Memory B cell (primary cell): ENCODE measurements around the gene APRT.
"Not testable (repeated sequence)": the region's sequence is repeated elsewhere in the genome, so short reads cannot be mapped to it uniquely, and the experiment has no call there.

Experiments used
- ATAC-seq: fragments of 150-1000 bp; cut with Tn5 transposase; 2 replicates; pipeline ENCODE4 v1.10.0; 2021; ENCODE audit warnings: low read depth, mild to moderate bottlenecking, moderate library complexity
- DNase-seq, 2 donors: peaks; one replicate each; pipeline ENCODE4 v3.0.0; 2022; ENCODE audit warnings: low spot score in 2 of 2
- H3K27ac Mint-ChIP-seq: one replicate; pipeline ENCODE4 v1.8.0; 2022; ENCODE audit warnings: mild to moderate bottlenecking, moderate library complexity, mixed read lengths
- H3K27me3 Mint-ChIP-seq: one replicate; pipeline ENCODE4 v1.8.0; 2022; ENCODE audit warnings: mixed read lengths
- H3K36me3 Mint-ChIP-seq: one replicate; pipeline ENCODE4 v1.8.0; 2022; ENCODE audit warnings: mild to moderate bottlenecking, mixed read lengths
- H3K4me1 Mint-ChIP-seq: one replicate; pipeline ENCODE4 v1.8.0; 2022; ENCODE audit warnings: mixed read lengths
- H3K4me3 Mint-ChIP-seq: one replicate; pipeline ENCODE4 v1.8.0; 2022; ENCODE audit warnings: mild to moderate bottlenecking, moderate library complexity, mixed read lengths
- H3K9me3 Mint-ChIP-seq: one replicate; pipeline ENCODE4 v1.8.0; 2022; ENCODE audit warnings: mixed read lengths

Gene APRT

DNA sequence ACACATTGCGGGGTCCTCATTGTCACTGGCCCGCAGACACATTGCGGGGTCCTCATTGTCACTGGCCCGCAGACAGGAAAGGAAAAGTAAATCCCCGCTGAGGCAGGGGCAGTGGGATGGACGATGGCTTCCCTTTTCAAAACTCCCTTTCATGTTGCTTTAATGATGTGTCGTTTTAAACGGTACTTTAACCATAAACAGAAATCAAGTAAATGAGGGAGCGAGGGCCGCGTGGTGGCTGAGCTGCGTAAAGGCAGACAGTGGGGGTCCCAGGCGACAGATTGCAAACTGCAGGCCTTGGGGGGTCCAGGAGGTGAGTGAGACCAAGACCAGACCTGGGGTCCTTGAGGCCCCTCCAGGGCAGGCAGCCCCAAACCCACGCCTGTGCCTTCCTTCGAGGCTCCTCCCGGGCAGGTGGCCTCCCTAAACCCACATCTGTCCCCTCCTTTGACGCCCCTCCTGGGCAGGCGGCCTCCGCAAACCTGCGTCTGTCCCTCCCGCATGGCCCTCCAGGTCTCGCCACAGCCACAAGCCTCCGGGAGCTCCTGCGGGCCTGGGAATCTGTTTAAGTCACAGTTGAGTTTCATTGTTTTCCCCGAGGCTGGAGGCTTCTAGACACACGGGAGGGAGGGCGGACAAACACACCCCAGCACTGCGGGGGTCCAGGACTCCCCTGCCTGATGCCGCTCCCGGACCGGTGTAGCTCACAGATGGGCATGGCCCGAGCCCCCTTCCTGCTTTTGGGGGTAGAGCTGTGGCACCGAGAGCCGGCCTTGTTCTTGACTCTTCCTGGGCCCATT is 34.1 kb downstream of the APRT start:
- no peak for ATAC-seq
- H3K4me1 Mint-ChIP-seq = peaks cover 24% of the 10 kb centered on the region
- H3K36me3 Mint-ChIP-seq = no peaks in the 10 kb centered on the region
- no peaks in the 10 kb centered on the region for H3K27me3 Mint-ChIP-seq
- no peak overlapping the region for H3K27ac Mint-ChIP-seq
- no peaks in the 10 kb centered on the region for H3K9me3 Mint-ChIP-seq
- H3K4me3 Mint-ChIP-seq = no peak overlapping the region
- DNase-seq = no peak

GRCh38 chr16:88775825-88776224 is 35.9 kb downstream of the APRT start:
- H3K4me3 Mint-ChIP-seq = no peak overlapping the region
- no peaks in the 10 kb centered on the region for H3K27me3 Mint-ChIP-seq
- peaks cover 7% of the 10 kb centered on the region for H3K4me1 Mint-ChIP-seq
- H3K27ac Mint-ChIP-seq = no peak overlapping the region
- H3K9me3 Mint-ChIP-seq = no peaks in the 10 kb centered on the region
- no peaks in the 10 kb centered on the region for H3K36me3 Mint-ChIP-seq
- ATAC-seq = no peak
- DNase-seq = no peak

- H3K27ac Mint-ChIP-seq = no peak overlapping the region
- no peaks in the 10 kb centered on the region for H3K36me3 Mint-ChIP-seq
- no peaks in the 10 kb centered on the region for H3K27me3 Mint-ChIP-seq
- no peak for DNase-seq
- H3K9me3 Mint-ChIP-seq = no peaks in the 10 kb centered on the region
- ATAC-seq = no peak
- H3K4me1 Mint-ChIP-seq = peaks cover 7% of the 10 kb centered on the region
- no peak overlapping the region for H3K4me3 Mint-ChIP-seq
Measured at GRCh38 chr16:88774544-88775393, 37.0 kb downstream of the APRT start.

DNA sequence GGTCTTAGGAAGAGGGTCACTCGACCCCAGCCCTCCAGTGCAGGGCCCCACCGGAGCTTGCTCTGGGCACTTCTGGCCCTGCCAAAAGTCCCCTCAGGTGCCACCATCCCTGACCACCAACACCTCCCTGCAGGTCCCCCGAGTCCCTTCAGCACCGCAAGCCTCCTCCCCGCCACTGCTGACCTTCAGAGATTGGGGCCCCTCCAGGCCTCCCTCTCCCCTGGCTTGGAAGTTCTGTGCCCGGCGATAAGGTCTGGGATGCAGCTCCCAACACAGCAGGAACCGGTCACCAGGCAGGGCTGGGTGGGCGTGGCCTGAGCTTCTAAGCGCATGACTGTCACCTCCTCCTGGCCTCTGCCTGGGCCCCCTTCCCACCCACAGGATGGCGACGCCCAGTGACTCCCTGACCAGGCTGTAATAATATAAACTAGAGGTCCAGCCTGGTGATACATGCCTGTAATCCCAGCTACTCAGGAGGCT is 37.9 kb downstream of the APRT start:
- Mint-ChIP-seq H3K36me3 (no peaks in the 10 kb centered on the region), H3K27ac (no peak overlapping the region), H3K4me3 (no peak overlapping the region), H3K4me1 (peaks cover 14% of the 10 kb centered on the region), H3K27me3 (no peaks in the 10 kb centered on the region), H3K9me3 (no peaks in the 10 kb centered on the region)
- DNase-seq (no peak), ATAC-seq (no peak)

DNA sequence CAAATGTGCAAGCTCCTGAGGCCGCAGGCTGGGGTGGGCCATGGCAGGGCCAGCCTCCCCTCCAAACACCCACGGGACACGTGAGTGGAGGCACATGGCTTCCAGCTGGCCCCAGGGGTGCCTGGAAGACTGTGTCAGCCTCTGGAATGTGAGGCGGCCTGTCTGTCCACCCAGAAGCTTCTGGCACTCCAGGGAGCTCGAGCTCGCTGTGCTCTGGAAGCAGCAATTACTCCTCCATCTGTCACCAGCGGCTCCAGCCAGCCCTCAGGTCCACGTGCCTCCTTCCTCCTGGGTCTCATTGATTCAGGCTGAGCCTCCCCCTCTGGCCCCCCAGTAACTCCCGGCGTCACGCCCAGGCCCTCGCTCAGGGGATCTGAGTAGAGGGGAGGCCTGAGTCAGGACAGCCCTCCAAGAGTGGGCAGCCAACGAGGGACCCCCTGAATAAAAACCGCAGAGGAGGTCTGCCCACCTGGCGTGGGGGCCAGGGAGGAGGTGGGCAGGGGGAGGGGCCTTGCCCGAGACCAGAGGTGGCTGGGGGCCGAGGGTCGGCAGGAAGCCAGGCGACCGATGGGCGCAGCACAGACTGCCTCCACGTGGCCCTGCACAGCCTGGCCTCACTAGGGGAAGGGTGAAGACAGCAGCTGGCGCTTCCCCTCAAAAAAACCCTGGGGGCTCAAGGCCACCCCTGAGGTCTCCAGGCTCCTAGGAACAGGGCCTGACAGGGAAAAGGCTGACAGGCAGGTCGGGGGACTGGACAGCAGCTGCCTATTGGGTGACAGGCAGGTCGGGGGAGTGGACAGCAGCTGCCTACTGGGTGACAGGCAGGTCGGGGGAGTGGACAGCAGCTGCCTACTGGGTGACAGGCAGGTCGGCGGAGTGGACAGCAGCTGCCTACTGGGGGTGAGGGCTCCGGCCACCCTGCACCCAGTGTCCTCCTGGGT is 38.6 kb downstream of the APRT start:
- no peak for ATAC-seq
- Mint-ChIP-seq H3K27me3 (no peaks in the 10 kb centered on the region), H3K36me3 (no peaks in the 10 kb centered on the region), H3K27ac (no peak overlapping the region), H3K4me3 (no peak overlapping the region), H3K4me1 (peaks cover 14% of the 10 kb centered on the region), H3K9me3 (no peaks in the 10 kb centered on the region)
- no peak for DNase-seq

DNA sequence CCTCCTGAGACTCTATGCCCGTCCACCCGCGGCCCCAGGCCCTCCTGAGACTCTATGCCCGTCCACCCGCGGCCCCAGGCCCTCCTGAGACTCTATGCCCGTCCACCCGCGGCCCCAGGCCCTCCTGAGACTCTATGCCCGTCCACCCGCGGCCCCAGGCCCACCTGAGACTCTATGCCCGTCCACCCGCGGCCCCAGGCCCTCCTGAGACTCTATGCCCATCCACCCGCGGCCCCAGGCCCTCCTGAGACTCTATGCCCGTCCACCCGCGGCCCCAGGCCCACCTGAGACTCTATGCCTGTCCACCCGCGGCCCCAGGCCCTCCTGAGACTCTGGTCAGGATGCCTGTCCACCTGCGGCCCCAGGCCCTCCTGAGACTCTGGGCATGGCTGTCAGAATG is 39.9 kb downstream of the APRT start:
- H3K4me3 Mint-ChIP-seq, H3K36me3 Mint-ChIP-seq, H3K9me3 Mint-ChIP-seq, H3K27me3 Mint-ChIP-seq, H3K27ac Mint-ChIP-seq, DNase-seq, ATAC-seq: not testable (repeated sequence)
- H3K4me1 Mint-ChIP-seq = peaks cover 23% of the 10 kb centered on the region

DNA sequence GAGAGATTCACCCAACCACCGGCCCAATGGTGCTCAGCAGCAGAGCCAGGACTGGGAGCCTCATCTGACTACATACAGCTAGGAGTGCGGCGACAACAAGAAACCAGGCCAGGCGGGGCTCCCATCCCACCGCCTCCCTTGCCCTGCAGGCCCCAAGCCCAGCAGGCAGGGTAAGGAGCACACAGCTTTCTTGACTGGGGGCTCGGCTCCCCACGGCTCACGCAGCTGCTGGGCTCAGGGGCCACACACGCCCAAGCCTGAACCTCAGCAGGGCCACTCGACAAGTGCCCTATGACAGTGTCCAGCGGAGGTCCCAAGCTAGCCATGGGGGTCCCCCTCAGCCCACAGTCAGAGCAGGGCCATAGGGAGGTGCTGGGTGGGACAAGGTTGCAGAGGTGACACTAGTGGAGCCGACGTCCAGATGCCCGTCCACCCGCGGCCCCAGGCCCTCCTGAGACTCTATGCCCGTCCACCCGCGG is 40.4 kb downstream of the APRT start:
- peaks cover 23% of the 10 kb centered on the region for H3K4me1 Mint-ChIP-seq
- no peak overlapping the region for H3K27ac Mint-ChIP-seq
- no peak overlapping the region for H3K4me3 Mint-ChIP-seq

DNA sequence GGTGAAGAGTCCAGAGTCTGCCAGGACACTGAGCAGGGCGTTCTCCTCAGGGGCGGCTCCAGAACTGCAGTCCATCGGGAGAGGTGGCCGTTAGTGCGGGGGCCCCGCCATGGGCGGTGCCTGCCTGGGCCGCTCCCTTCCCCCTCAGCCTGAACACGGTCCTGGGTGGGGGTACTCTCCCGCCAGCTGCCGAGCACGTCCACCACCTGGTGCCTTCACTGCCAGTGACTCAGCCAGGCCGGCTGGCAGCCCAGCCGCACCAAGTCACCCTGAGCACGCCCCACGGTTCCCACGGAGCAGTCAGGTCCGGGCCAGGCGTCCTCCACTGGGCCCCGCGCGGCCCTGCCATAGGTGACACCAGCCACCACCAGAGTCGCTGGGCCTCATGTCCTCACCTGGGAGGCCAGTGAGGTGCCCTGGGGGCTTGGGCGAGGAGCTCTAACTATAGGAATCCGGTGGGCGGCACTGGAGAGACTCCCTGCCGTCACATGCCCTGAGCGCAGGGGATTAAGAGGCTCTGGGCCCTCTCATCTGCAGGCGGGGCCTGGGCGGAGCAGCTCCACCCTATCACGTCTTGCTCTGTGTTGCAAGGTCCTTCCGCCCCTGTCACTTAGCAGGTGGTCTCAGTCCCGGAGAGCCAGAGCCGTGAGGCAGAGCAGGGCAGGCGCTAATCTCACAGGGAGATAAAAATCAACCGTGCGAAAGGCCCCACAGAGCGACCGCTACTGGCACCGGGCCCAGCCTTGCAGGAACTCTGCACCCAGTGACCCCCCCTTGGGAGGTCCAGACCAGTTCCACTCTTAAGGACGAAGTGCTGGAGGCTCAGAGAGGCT is 41.1 kb downstream of the APRT start:
- ATAC-seq (no peak), DNase-seq (no peak)
- Mint-ChIP-seq H3K27me3 (no peaks in the 10 kb centered on the region), H3K4me3 (no peak overlapping the region), H3K9me3 (no peaks in the 10 kb centered on the region), H3K36me3 (no peaks in the 10 kb centered on the region), H3K4me1 (peaks cover 25% of the 10 kb centered on the region), H3K27ac (no peak overlapping the region)

More for the DNA sequence above, 40.4 kb downstream of the APRT start:
- no peaks in the 10 kb centered on the region for H3K9me3 Mint-ChIP-seq
- ATAC-seq (no peak), DNase-seq (no peak)
- no peaks in the 10 kb centered on the region for H3K27me3 Mint-ChIP-seq
- no peaks in the 10 kb centered on the region for H3K36me3 Mint-ChIP-seq

DNA sequence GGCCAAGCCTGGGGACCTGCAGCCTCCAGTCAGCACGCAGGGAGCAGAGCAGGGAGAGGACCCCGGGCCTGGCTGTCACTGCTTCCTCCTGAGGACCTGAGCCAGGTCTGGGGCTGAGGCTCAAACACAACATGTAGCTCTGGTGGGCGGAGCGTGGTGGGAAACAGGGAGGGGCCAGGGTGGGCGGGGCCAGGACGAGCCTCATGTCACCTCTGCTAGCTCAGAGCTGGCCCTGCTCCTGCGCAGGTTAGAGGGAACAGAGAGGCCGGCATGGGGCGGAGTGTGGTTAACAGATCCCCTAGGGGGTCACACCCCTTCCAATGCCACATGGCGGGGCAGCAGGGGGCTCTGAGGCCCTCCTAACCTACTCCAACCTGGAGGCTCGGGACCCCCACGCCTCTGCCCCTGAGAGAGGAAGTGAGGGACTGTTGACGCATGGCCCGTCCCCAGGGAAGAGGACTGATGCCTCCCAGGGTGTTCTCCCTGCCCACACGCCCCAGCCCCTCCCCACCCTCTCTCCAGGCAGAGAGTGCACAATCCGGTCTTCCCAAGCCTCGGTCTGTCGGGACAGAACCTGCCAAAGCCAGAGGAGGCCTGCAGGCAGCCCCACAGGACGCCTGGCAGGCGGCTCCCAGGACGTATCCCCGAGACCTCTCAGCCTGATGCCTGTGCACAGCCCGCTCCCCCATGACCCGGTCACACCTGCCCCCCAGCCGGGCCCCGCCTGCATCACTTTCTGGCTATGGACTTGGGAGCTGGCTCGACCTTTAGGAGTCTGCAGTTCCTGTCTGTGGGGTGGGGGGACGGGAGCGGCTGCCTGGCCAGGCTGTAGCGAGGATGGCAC is 41.9 kb downstream of the APRT start:
- H3K27ac Mint-ChIP-seq = peak overlapping the region; percentile 28
- peak; percentile 36 to 55 for DNase-seq
- peak overlapping the region; percentile 24 for H3K4me3 Mint-ChIP-seq

DNA sequence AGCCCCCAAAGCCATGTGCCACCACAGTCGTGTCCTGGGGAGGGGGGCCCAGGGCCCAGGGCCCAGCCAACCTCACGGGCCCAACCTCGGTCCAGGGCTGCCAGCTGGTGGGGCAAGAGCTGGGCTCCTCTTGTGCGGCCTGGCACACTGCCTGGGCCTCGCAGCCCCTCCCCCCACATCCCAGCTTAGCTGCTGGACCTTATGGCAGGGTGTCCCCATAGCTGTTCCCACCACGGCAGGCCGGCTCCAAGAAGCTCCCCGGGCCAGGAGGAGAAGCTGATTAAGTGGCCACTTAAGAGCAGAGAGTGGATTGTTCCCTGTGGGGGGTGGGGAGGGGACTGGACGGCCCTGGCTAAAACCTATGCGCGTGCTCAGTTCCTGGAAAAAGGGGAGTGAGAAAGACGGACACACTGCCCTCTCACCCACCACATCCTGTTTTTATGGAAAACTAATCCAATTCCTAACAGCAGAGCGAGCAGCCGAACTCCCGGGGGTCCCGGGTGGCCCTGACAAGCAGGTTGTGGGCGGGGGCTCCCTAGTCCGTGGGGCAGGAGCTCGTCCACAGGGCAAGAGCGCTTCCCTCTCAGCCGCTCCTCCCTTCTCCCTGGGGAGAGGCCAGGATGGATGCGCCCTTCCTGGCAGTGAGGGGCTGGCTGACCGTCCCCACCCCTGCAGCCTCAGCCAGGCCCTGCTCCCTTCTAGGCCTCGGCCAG is 43.5 kb downstream of the APRT start:
- Mint-ChIP-seq H3K27ac (peak overlapping the region; percentile 79), H3K27me3 (no peaks in the 10 kb centered on the region), H3K4me1 (peaks cover 26% of the 10 kb centered on the region), H3K4me3 (no peak overlapping the region), H3K36me3 (peaks cover 1% of the 10 kb centered on the region), H3K9me3 (no peaks in the 10 kb centered on the region)
- ATAC-seq = no peak
- no peak for DNase-seq

More for the DNA sequence above, 41.9 kb downstream of the APRT start:
- H3K4me1 Mint-ChIP-seq = peaks cover 23% of the 10 kb centered on the region
- no peaks in the 10 kb centered on the region for H3K9me3 Mint-ChIP-seq
- peak; percentile 78 for ATAC-seq
- H3K27me3 Mint-ChIP-seq = no peaks in the 10 kb centered on the region
- H3K36me3 Mint-ChIP-seq = no peaks in the 10 kb centered on the region

GRCh38 chr16:88767546-88768070 is 44.1 kb downstream of the APRT start:
- no peak for DNase-seq
- Mint-ChIP-seq H3K9me3 (no peaks in the 10 kb centered on the region), H3K27me3 (no peaks in the 10 kb centered on the region), H3K36me3 (peaks cover 1% of the 10 kb centered on the region), H3K4me3 (peak overlapping the region; percentile 54), H3K27ac (peak overlapping the region; percentile 79), H3K4me1 (peaks cover 26% of the 10 kb centered on the region)
- ATAC-seq = no peak
